Adipose tissue (tissue), 3 donors: Measurements from ENCODE around the gene ZBED4. TPM values are rescaled to one million over a fixed set of nuclear protein-coding genes. Genes with fewer than 3 reads are reported as not detected.

Experiments used
- H3K27ac ChIP-seq: one replicate; pipeline ENCODE4 v1.5.1; 2013; ENCODE audit warnings: low read depth, low read length
- WGBS, 3 donors: extraction: QIAGEN DNeasy Blood & Tissue Kit; methylation state at CpG; one replicate each; pipeline ENCODE4 v1.1.7; 2013; 5-methylcytosine and 5-hydroxymethylcytosine counted together
- polyA plus RNA-seq, 3 donors: library from polyadenylated mRNA; stranded (reverse); fragments of 200-250 nt; gene quantifications; one replicate each; pipeline ENCODE4 v1.2.3, GENCODE V29; 2013
- donor health status: healthy with polysubstance abuse.
- donor health status: Bipolar disorder and iron deficiency.
- donor health status: healthy.

ZBED4 gene
- polyA plus RNA-seq, 3 donors: 2.4 to 4.3 (median 2.8) TPM

- no peak overlapping the region for H3K27ac ChIP-seq
- WGBS, 3 donors: 94 to 97% (median 94%) methylated on average over 18 of the region's 18 CpGs
These were observed 13.9 kb downstream of the ZBED4 start for GRCh38 chr22:49867303-49868265.

DNA sequence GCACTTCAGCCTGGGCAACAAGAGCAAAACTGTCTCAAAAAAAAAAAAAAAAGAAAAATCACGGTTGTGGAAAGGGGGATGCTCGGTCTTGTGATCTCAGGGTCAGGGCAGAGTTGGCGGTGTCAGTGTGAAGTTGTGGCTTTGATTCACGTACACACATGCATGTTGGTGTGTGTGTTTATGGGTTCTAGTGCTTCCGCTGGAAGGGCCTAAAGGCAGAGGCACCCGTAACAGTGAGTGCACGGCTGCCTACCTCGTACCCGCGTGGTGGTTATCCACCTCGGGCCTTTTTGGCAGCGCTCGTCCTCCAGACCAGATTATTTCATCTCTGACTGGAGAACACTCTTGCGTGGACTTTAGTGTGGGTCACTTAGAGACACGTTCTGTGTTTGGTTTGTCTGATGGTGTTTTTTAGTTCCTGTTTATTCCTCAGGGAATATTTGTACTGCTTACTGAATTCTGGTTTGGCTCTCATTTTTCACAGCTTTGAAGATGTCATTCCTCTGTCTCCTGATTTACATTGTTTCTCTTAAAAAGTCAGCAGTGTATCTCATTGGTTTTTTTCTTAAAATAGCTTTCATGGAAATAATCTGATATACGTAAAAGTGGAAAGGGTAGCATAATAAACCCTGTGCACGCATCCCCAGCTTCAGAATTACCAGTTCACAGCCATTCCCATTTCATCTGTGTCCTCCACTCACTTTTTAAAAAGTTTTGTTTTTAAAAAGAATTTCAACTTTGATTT is 15.6 kb downstream of the ZBED4 start:
- no peak overlapping the region for H3K27ac ChIP-seq
- 89 to 92% (median 91%) methylated on average over 17 of the region's 17 CpGs for WGBS, 3 donors

GRCh38 chr22:49869845-49870712 is 16.4 kb downstream of the ZBED4 start:
- WGBS, 3 donors: 83 to 96% (median 93%) methylated on average over 13 to 14 of the region's 14 CpGs
- H3K27ac ChIP-seq: no peak overlapping the region

DNA sequence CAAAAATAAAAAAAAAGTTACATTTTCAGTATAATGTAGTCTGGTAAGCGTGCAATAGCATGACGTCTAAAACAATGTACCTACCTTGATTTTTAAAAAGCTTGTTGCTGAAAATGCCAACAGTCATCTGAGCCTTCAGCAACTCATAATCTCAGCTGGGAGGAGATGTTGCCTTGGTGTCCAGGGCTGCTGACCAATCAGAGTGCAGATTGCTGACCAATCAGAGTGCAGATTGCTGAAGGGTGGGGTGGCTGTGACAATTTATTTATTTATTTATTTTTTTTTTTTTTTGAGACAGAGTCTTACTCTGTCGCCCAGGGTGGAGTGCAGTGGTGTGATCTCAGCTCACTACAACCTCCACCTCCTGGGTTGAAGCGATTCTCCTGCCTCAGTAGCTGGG is 17.8 kb downstream of the ZBED4 start:
- 96 to 99% (median 99%) methylated on average over 4 of the region's 4 CpGs for WGBS, 3 donors

GRCh38 chr22:49872347-49872746 is 18.7 kb downstream of the ZBED4 start:
- no peak overlapping the region for H3K27ac ChIP-seq
- 95% methylated on average over 7 of the region's 7 CpGs for WGBS, 3 donors

More for the DNA sequence above, 17.8 kb downstream of the ZBED4 start:
- H3K27ac ChIP-seq: no peak overlapping the region

- 88 to 95% (median 89%) methylated on average over 15 to 16 of the region's 16 CpGs for WGBS, 3 donors
- H3K27ac ChIP-seq: no peak overlapping the region
These were observed 19.7 kb downstream of the ZBED4 start for GRCh38 chr22:49873228-49873940.

- H3K27ac ChIP-seq: no peak overlapping the region
- WGBS, 3 donors: 97 to 99% (median 99%) methylated on average over 7 of the region's 7 CpGs
These were observed 24.0 kb downstream of the ZBED4 start for GRCh38 chr22:49877642-49878041.

DNA sequence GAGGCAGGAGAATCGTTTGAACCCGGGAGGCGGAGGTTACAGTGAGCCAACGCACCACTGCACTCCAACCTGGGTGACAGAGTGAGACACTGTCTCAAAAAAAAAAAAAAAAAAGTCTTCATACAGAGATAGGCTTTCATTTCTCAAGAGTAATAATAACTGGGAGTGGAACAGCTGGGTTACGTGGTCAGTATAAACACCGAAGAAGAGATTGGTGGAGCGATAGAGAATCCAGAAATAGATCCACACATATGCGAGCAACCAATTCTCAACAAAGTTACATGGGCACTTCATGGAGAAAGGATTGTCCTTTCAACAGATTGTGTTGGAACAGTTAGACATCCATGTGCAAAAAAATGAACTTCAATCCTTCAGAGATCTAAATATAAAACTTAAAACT is 24.6 kb downstream of the ZBED4 start:
- no peak overlapping the region for H3K27ac ChIP-seq
- 97 to 100% (median 97%) methylated on average over 8 of the region's 8 CpGs for WGBS, 3 donors

GRCh38 chr22:49879871-49880270 is 26.2 kb downstream of the ZBED4 start:
- H3K27ac ChIP-seq: no peak overlapping the region
- WGBS, 3 donors: 91 to 96% (median 93%) methylated on average over 9 of the region's 9 CpGs

DNA sequence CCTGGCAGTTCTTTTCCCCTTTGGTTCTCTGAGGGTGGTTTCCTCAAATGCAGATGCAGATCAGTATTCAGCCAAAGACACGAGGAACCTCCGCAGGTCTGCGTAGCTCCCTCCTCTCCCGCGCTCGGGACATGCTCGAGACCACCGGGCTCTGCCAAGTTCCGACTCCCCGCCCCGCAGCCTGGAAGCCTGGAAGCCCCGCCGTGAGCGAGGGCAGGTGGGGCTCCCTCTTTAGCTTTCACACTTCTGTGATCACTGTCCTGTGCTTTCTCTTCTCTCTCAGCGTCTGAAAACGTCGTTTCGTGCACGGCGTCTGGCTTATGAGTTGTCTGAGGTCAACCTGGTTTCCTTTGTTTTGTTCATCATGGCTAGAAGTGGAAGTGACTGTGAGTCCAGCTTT is 26.6 kb downstream of the ZBED4 start:
- H3K27ac ChIP-seq: no peak overlapping the region
- 52 to 84% (median 66%) methylated on average over 19 to 20 of the region's 20 CpGs for WGBS, 3 donors

GRCh38 chr22:49881856-49882255 is 28.2 kb downstream of the ZBED4 start:
- WGBS, 3 donors: 96 to 100% (median 100%) methylated on average over 2 of the region's 2 CpGs
- no peak overlapping the region for H3K27ac ChIP-seq

GRCh38 chr22:49882519-49883293 is 29.1 kb downstream of the ZBED4 start:
- H3K27ac ChIP-seq: no peak overlapping the region
- WGBS, 3 donors: 85 to 89% (median 85%) methylated on average over 21 of the region's 21 CpGs

GRCh38 chr22:49883294-49883640 is 29.6 kb downstream of the ZBED4 start:
- WGBS, 3 donors: 94 to 97% (median 96%) methylated on average over 4 of the region's 4 CpGs
- H3K27ac ChIP-seq: no peak overlapping the region

- no peak overlapping the region for H3K27ac ChIP-seq
- 96 to 99% (median 98%) methylated on average over 20 of the region's 20 CpGs for WGBS, 3 donors
These were observed 30.4 kb downstream of the ZBED4 start for GRCh38 chr22:49884075-49884474.

DNA sequence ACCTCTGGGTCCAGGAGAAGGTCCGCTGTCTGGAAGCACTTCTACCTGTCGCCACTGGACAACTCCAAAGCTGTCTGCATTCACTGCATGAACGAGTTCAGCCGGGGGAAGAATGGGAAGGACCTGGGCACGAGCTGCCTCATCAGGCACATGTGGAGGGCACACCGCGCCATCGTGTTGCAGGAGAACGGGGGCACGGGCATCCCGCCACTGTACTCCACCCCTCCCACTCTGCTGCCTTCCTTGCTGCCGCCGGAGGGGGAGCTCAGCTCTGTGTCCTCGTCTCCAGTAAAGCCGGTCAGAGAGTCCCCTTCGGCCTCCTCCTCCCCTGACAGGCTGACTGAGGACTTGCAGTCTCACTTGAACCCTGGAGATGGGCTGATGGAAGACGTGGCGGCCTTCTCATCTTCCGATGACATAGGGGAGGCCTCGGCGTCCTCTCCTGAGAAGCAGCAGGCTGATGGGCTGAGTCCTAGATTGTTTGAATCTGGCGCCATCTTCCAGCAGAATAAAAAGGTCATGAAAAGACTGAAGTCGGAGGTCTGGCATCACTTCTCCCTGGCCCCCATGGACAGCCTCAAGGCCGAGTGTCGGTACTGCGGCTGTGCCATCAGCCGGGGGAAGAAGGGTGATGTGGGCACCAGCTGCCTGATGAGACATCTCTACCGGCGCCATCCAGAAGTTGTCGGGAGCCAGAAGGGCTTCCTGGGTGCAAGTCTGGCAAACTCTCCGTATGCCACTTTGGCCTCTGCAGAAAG is 31.0 kb downstream of the ZBED4 start:
- WGBS, 3 donors: 94 to 96% (median 96%) methylated on average over 30 to 31 of the region's 31 CpGs
- H3K27ac ChIP-seq: no peak overlapping the region

GRCh38 chr22:49885281-49885680 is 31.6 kb downstream of the ZBED4 start:
- WGBS, 3 donors: 96 to 98% (median 96%) methylated on average over 17 of the region's 17 CpGs
- H3K27ac ChIP-seq: no peak overlapping the region

DNA sequence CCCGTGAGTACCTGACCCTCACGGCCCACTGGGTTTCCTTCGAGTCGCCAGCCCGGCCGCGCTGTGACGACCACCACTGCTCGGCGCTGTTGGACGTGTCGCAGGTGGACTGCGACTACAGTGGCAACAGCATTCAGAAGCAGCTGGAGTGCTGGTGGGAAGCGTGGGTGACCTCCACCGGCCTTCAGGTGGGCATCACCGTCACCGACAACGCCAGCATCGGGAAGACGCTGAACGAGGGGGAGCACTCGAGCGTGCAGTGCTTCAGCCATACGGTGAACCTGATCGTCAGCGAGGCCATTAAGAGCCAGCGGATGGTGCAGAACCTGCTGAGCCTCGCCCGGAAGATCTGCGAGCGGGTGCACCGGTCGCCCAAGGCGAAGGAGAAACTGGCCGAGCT is 32.2 kb downstream of the ZBED4 start:
- H3K27ac ChIP-seq: no peak overlapping the region
- WGBS, 3 donors: 98 to 99% (median 98%) methylated on average over 35 of the region's 35 CpGs
